Erythroblast (primary cell): ENCODE results near the gene BBC3.

Experiments
- GATA1 ChIP-seq: IDR thresholded peaks from 2 replicates; pipeline ENCODE4 v1.6.1; 2011; ENCODE audit warnings: low read depth, mild to moderate bottlenecking, control low read depth, low read length, moderate library complexity
- POLR2A ChIP-seq: IDR thresholded peaks from 2 replicates; pipeline ENCODE4 v1.6.1; 2011; ENCODE audit warnings: mild to moderate bottlenecking, low read length

- TF ChIP-seq POLR2A (no peak), GATA1 (no peak)
Observed at GRCh38 chr19:47240556-47240955, 9.6 kb upstream of the BBC3 start.
